GM18505 (cell line): Measurements from ENCODE around the gene MYO1C.
"Not testable (repeated sequence)": the region's sequence is repeated elsewhere in the genome, so short reads cannot be mapped to it uniquely, and the experiment has no call there.

ENCODE experiments used
- ATAC-seq: cut with Tn5 transposase; IDR thresholded peaks from one replicate; pipeline ENCODE4 v1.9.1; 2021; ENCODE audit not compliant: unreplicated experiment
- POLR2A ChIP-seq: IDR thresholded peaks from 4 replicates; pipeline ENCODE4 v1.6.1; 2011; ENCODE audit warnings: borderline replicate concordance; ENCODE audit not compliant: insufficient read depth, insufficient read length; ENCODE audit errors: extremely low read depth

Gene MYO1C

GRCh38 chr17:1435326-1435725 is 57.2 kb downstream of the MYO1C start:
- ATAC-seq: no peak
- TF ChIP-seq POLR2A: no peak

GRCh38 chr17:1434150-1434549 is 58.3 kb downstream of the MYO1C start:
- ATAC-seq: no peak
- TF ChIP-seq POLR2A: no peak

- ATAC-seq: no peak
- no peak for TF ChIP-seq POLR2A
These were observed 60.8 kb downstream of the MYO1C start for GRCh38 chr17:1431631-1432104.

- TF ChIP-seq POLR2A: no peak
- no peak for ATAC-seq
These were observed 68.9 kb downstream of the MYO1C start for GRCh38 chr17:1423456-1424135.

GRCh38 chr17:1422885-1423284 is 69.6 kb downstream of the MYO1C start:
- no peak for ATAC-seq
- no peak for TF ChIP-seq POLR2A

GRCh38 chr17:1421470-1421869 is 71.0 kb downstream of the MYO1C start:
- ATAC-seq: no peak
- TF ChIP-seq POLR2A: no peak

GRCh38 chr17:1420981-1421380 is 71.5 kb downstream of the MYO1C start:
- no peak for ATAC-seq
- no peak for TF ChIP-seq POLR2A

GRCh38 chr17:1420163-1420562 is 72.3 kb downstream of the MYO1C start:
- TF ChIP-seq POLR2A: no peak

GRCh38 chr17:1418476-1418875 is 74.0 kb downstream of the MYO1C start:
- ATAC-seq: not testable (repeated sequence)

More at GRCh38 chr17:1420163-1420562, 72.3 kb downstream of the MYO1C start:
- ATAC-seq: no peak

- ATAC-seq: no peak
- no peak for TF ChIP-seq POLR2A
These were observed 76.1 kb downstream of the MYO1C start for GRCh38 chr17:1416414-1416813.

- TF ChIP-seq POLR2A: no peak
These were observed 77.9 kb downstream of the MYO1C start for GRCh38 chr17:1414634-1415033.

More at GRCh38 chr17:1414634-1415033, 77.9 kb downstream of the MYO1C start:
- no peak for ATAC-seq
